Stimulated activated CD4-positive, alpha-beta T cell treated with anti-CD3 and anti-CD28 coated beads, TNF-alpha, amount 100 ng/mL, for 24 hours (primary cell): ENCODE data around the gene ABLIM3.

Source experiments
- DNase-seq, 3 experiments: peaks; one replicate each; pipeline ENCODE4 v3.0.0-alpha.2; 2020; ENCODE audit warnings: low read depth in 3 of 3

Gene ABLIM3

DNA sequence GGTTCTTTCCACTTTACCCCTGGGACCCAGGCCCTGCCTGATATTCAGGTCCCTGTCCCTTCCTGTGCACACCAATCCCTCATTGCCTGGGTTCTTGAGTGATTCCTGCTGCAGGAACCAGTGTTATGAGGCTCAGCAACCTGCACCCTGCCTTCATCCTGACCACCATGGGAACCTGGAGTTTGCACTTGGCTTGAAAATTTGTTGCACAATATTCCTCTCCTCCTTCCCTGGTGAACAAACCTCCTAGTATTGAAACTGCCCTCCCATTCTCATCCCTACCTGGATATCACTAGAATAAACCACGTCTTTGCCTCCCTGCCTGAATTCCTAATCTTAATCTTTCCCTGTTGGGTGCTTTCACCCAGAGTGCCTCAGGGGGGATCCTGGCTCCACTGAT is 78.3 kb downstream of the ABLIM3 start:
- no peak for DNase-seq

DNA sequence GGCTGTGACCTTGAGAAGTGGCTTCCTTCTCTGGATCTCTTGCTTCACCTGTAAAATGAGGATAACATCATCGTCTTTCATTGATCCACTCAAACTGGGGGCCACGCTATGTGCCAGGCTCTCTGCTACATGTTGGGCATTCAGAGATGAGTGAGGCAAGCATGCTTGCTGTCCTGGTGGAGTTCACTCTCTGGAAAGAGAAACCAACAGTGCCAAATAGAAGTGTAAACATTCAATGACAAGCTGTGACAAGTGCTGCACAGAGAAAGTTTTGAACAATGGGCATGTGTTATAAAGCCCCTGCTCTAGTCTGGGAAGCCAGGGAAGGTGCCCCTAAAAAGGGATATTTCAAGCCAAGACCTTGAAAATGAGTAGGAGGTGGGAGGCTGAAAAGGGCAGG is 79.5 kb downstream of the ABLIM3 start:
- no peak for DNase-seq

DNA sequence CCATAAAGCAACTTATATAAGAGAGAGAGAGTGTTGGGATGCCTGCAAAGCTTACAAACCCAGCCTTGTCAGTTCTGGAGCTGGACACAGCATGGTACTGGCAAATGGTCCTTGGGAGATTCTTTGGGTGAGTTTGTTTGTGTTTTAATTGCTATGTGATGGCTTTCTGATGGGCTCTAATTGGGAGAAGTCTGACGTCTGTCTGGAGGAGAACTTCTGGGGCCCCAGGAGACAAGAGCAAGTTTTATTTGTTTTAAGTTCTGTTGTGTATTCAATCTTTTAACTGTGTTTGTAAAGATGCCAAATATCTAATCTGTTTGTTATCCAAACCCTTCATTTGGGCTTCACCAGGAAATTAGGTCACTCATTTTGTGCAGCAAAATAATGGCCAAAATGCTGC is 80.0 kb downstream of the ABLIM3 start:
- no peak for DNase-seq

DNA sequence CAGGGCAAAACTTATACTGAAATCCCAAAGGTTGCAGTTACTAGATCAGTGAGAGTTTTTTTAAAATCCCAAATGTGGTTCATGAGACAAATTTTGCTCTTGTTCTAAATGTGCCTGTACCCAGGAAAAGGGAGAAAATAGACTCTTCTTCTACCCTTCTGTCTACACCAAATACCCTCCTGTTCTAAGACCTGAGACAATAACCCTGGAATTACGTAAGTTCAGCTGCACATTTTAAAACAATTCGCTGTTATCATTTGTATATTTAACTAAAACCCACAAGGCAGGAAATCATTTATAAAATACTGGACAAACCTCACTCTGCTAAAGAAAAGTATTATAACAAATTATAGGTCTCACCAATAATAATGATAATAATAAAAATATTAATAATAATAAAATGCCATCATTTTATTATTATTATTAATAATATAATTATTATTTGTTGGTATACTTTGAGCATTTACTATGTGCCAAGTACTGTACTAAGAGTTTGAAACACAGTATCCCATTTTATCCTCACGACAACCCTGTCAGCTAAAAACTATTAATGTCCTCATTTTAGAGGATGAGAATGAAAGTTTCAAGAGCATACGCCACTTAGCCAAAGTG is 80.5 kb downstream of the ABLIM3 start:
- no peak for DNase-seq

DNA sequence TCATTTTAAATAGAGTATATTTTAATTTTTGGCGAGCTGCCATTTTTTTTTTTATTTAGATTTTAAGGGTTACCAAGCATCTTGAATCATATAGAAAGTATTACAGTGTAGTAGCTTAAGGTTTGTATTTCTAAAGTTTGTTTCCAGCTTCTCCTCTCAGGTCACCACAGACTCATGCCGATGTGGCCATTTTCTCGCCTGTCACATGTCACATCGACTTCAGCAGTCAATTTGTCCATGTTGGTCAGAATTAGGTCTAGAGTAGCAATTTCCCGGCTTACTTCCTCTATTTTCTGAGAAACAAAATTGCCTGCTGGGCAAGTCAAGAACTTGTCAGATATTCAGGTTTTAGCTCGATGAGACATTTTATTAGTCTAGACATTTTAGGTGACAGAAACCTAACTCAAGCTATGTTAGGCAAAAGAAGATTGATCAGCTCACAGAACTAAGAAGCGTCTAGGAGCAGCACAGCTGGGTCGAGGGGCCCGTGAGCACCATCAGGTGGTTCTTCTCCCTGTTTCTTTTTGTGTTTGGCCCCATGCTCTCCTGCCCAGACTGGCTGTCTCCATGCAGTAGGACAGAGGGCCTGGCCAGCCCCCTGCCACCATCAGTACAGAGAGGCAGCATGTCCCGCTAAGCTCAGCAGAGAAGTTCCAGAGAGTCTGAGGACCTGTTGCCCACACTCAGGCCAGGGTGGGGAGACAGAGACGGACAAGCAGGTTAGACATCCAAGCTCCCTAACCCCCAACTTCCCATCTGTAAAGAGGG is 82.0 kb downstream of the ABLIM3 start:
- DNase-seq: no peak

DNA sequence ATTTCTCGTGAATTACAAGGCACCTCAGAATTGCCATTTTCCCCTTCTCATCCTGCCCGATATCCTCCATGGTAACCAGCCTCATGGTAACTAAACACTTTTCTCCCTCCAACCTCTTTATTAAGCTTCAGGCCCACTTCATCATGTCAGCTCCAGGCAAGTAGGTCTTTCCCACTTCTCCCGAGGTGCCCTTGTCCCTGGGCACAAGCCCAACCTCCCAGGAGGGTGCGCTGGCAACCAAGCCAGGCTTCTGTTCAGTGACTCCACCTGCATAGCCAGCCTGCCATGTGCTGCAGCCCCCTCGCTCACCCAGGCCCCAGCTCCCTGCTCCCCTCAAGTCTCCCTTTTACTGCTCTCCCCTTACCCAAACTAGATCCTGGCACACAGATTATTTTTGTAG is 83.0 kb downstream of the ABLIM3 start:
- no peak for DNase-seq

DNA sequence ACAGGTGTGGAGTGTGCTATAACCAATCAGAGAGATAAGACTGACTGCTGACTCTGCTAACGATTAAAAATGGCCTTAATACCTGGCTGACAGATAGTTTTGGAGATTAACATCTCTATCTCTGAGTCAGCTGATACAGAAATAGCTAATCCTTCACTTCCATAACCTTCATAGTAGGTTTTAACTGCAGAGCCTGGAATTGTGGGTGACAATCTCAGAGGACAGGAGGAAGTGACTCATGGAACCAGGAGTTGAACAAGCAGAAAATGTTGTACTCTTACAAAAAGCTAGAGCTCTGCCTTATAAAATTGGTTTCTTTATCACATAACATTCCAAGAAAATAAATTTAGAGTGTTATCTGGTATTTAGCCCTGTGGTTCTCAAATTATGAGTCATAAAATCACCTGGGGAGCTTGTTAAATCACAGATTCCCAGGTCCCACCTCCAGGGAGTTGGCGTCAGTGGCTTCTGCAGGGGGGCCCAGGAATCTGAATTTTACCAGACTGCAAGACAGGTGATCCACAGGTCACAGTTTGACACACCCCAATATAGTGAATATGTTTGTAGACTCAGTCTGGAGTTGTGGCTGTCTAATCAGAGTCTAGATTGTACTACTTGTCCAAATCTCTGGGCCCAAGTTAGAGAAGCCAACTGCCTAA is 86.0 kb downstream of the ABLIM3 start:
- no peak for DNase-seq

DNA sequence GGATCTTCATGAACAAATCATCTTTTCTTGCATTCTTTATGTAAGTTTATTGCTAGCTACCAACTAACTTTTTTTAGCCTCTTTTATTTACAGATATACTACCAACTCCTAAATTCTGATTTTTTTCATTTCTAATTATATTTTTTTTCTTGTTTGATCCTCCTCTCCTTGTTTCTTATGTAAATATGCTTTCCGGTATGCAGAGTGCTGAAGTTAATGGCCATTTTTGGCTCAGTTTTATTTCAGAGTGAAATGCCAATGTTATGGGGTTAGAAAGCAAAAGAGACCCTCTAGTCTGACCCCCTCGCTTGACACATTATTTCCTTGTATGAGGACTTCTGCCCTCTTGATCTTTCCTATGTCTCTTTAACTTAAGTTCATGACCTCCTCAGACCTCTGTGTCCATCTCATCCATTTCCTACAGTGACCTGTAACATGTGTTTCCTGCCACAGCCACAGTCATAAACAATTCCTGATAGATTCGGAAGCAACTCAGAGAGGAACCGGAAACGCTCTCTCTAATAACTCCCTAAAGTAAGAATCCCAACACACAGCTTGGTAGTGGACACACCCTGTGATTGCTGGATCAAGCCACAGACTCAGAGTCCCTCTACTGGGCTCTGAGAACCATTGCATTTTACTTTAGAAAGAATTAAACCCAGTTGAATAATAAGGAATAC is 87.5 kb downstream of the ABLIM3 start:
- DNase-seq: no peak

DNA sequence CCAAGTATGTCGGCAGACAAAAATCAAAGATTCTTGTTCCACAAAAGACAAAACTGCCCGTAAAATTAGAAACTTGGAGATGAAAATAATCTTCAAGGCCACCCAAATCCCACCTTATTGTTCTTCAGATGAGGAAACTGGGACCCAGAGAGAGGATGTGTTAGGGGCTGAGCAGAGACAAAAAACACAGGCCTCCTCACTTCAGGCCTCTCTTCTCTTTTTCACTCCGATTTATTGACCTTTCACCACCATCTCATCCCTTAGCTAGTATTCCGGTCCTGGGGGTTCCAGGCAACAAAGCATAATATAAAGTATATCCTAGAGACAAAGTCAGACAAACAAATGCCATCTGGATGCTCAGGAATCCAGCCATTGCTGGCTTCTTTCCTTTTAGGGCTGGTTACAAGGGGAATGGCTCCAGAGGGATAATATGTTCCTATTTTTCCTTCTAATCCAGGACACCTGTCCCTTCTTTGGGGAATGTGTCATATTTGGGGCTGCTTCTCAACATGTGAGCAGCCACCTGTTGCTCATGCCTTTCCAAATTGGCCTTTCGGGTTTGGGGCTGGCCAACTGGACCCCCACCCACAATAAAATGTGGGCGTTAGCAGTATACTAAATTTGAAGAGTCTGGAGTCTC is 88.1 kb downstream of the ABLIM3 start:
- DNase-seq: no peak

DNA sequence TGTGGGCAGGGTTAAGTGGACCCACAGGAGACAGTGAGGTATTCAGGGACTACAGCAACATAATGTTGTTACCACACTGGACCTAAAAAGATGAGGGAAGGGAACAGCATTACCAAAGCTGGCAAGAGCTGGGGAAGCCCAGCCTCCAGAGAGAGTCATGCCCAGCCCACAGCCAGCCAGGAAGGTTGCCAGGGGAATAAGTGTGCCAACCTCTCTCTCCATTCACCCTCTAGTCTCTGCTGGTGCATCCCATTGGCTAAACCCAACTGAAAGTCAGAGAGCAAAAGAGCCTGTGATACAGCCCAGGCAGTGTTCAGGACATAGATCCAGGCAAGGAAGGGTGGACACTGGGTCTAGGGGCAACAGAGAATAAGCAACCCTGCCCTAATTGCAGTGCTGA is 94.5 kb downstream of the ABLIM3 start:
- no peak for DNase-seq

DNA sequence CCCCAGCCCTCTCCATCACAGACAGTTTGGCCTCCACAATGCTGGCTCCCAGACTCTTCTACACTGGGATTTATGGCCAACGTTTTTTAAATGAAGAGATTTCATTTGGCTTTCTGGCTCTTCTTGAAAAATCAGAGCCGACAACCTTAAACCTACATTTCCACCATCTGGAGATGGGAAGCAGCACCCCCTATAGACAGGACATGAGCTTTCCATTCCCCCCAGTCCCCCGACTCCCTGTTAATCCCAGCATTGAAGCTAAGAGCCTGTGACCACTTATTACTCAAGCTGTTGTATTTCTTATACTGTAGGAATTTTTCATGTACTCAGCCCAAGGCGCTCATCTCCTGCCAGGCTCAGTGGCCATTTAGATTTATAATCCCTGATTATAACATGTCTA is 96.4 kb downstream of the ABLIM3 start:
- no peak for DNase-seq

DNA sequence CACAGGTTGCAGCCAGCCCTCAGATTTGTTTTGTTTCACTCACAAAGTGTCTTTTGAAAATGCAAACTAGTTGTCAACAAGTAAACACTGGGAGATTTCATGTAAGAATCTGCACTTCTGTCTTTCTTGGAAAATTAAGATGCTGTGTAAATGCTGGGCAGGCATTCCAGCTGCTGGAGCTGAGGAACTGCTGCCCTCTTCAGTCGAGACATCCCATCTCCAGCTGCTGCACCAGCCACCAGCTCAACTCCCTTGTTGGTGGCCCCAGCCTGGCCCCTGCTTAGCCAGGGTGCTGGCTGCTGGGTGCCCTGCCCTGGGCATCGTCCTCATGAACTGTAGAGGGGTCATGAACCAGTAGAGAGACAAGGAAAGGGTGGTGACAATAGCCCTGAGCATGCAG is 97.2 kb downstream of the ABLIM3 start:
- DNase-seq: no peak

DNA sequence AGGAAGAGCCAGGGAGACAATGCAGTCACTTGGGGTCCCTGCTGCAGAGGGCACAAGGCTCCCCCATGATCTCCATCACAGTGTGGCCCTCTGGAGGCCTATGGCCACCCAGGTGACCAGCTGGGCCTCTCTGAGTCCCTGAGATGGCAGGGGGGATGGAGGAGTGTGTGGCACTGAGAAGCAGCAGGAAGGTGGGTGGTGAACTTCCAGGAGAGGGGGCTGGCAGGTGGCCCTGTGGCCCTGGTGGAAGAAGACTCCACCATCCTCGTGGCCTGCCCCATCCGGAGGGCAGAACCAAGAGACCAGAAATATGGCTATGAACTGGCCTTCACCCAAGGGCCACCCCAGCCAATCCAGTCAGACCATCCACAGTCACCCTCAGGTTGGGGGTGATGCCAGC is 98.6 kb downstream of the ABLIM3 start:
- no peak for DNase-seq

DNA sequence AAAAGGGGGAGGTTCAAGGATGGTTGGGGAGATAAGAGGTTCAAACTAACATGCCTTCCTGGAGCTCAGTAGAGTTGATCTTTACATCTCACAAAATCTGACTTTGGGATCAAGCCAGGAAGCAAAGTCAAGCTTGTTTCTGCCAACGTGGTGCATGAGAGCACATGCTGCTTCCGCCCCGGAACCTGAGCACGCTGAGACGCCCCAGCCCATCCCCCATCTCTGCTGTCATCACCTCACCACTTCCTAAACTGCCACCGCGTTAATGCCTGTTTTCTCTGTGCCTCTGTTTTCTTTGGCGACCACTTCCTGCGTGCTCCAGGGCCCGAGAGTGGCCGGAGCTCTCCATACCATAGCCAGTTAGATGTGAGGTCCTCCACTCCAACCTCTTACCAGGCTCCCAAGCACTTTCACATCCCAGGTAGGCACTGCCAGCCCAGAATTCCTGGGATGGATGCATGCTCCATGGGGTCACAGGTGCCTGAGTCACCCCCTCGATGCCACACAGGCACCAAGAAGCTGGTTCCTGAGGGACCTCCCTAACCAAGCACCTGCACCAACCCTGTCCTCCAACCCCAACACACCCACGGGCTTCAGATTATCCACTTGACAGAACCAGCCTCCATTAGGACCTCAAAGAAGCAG is 99.2 kb downstream of the ABLIM3 start:
- DNase-seq: peak; percentile 28 to 70 (median 59)

DNA sequence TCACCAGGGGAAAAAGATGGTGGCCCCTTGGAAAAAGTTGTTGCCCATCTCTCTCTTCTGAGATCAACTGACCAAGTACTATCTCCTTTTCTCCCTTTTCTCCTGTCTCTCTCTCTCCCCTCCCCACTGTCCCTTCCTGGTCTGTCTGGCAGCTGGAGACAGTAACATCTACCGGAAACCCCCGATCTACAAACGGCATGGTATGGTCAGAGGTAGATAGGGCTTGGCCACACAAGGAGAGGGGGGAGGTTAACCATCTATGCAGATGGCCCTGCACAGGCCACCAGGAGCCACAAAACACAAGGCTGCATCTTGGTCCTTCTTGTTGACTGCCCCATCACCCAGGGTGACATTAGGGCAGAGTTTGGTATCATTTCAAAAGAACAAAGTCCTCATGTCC is 101.0 kb downstream of the ABLIM3 start:
- DNase-seq: no peak

DNA sequence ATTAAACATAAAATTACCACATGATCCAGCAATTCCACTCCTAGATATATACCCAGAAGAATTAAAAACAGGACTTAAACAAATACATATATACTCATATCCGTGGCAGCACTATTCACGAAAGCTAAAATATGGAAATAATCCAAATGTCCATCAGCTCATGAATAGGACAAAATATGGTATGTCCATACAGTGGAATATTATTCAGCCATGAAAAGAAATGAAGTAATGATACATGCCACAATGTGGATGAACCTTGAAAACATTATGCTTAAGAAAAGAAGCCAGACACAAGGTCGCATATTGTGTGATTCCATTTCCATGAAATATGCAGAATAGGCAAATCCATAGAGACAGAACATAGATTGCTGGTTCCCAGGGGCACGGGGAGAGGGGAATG is 105.6 kb downstream of the ABLIM3 start:
- no peak for DNase-seq

DNA sequence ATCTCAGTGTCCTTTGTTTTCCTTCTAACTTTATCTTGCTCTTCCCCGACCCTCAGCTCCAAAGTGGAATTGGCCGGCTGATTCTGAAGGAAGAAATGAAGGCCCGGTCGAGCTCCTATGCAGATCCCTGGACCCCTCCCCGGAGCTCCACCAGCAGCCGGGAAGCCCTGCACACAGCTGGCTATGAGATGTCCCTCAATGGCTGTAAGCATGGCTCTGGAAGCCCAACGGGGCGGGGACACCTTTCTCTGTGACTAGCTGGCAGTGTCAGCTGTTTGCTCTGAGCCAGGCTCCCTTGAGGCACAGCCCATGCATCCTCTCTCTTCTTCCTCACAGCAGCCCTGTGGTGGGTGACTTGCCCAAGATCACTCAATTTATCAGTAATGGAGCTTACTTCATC is 106.4 kb downstream of the ABLIM3 start:
- DNase-seq: no peak

DNA sequence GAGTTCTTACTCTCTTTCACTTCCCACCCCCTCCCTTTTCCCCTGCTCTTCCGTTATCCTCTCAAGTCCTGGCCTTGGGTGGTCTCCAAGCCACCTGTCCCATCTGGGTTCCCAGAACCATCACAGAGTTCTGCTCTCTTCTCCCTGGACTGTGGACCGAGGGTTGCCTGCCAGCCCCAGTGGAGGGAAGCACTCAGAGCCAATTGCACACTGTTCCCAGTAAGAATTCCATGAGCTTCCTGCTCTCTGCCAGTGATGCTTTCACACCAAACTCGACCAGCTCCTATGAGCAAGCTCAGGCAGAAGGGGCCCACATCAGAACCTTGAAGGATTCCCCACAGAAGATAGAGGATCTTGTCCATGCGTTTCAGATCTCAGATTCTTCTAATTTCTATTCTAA is 110.3 kb downstream of the ABLIM3 start:
- DNase-seq: no peak

DNA sequence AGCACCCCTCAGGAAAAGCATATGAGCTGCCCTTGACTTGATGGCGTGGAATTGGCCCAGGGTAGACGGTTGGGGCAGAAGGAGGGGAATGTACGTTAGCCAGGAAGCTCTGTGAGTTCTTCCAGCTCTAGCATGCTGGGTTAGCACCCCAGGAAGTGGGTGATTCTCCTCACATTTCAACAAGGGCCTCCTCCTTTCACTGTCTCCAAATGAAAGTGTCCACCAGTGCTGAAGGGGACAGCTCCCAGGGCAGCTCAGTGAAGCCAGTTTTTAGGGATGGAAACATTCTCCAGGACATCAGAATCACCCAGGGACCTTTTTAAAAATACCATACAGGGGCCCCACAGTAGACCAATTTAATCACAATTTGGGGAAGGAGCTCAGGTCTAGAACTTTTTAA is 113.2 kb downstream of the ABLIM3 start:
- no peak for DNase-seq

DNA sequence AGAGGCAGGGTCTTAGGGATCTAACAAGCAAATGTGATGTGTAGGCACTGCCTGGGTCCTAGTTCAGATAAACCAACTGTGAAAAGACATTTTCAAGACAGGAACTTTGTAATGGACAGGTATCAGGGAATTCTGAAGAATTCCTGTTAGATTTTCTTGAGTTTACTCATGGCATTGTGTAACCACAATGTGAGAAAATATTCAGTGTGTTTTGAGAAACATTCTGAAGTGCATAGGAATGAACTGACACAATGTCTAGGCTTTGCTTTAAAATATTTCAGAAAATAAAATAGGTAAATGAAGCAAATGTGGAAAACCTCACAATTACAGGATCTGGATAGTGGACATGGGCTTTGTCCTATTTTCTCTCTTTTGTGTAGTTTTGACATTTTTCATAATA is 115.2 kb downstream of the ABLIM3 start:
- no peak for DNase-seq

DNA sequence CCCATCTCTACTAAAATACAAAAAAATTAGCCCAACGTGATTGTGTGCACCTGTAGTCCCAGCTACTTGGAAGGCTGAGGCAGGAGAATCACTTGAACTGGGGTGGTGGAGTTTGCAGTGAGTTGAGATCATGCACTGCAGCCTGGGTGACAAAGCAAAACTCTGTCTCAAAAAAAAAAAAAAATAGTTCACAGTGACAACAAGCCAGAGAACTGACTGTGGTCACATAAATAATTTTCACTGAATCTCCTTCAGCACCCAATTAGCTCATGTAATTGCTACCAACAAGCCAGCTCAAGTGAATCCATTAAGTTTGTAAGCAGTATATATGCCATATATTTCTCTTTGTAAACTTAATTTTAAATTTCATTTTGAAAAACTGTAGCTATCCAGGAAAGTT is 115.8 kb downstream of the ABLIM3 start:
- no peak for DNase-seq
